HCT116 (cell line): ENCODE measurements around the gene EHD1. TPM values are rescaled to one million over a fixed set of nuclear protein-coding genes. Genes with fewer than 3 reads are reported as not detected.

ENCODE experiments used
- ATAC-seq: fragments of 200-7000 bp; cut with Tn5 transposase; 2 replicates; pipeline ENCODE4 v1.9.1; 2020; ENCODE audit warnings: mild to moderate bottlenecking, moderate library complexity
- BruUV-seq: library from RNA; stranded (reverse); fragments of 400-500 nt; replicated peaks from 2 replicates; lab custom pipeline; 2021; lab: Mats Ljungman, UMichigan
- CTCF ChIA-PET: fragments of 300-600 bp; sonication (Branson Sonifier 250); formaldehyde crosslinking; loops from one replicate; lab custom pipeline; 2021; ENCODE audit warnings: antibody characterized with exemption; lab: Charles Lee
- POLR2A ChIA-PET: fragments of 300-600, 350-600 bp; sonication (Branson Sonifier 250); formaldehyde crosslinking; loops from one replicate; lab custom pipeline; 2021; ENCODE audit warnings: antibody characterized with exemption; lab: Charles Lee
- RAD21 ChIA-PET, 2 experiments: fragments of 300-600 bp; sonication (Branson Sonifier 250); formaldehyde crosslinking; loops; one replicate each; lab custom pipeline; 2023; ENCODE audit warnings: low total read pairs in 2 of 2; ENCODE audit not compliant: uncharacterized antibody in 2 of 2, unreplicated experiment in 2 of 2, low non-redundant PET in 1 of 2; lab: Charles Lee
- DNase-seq: peaks from one replicate; pipeline ENCODE4 v3.0.0-alpha.2; 2010; ENCODE audit warnings: low read depth, low spot score
- H2AFZ ChIP-seq: fragments of 200-600 bp; shearing (Covaris generic), sonication (generic); 2 replicates; pipeline ENCODE4 v1.6.1; 2017; ENCODE audit warnings: low read depth, mixed run types, mixed read lengths, antibody characterized with exemption, low read length; ENCODE audit not compliant: poor library complexity, severe bottlenecking
- H3K27ac ChIP-seq: 2 replicates; pipeline ENCODE4 v1.5.1; 2012; ENCODE audit warnings: low read depth, low read length
- H3K27me3 ChIP-seq: fragments of 200-600 bp; sonication (generic); 2 replicates; pipeline ENCODE4 v1.6.1; 2016; ENCODE audit warnings: mixed run types, low read length, mixed read lengths; ENCODE audit not compliant: insufficient read depth
- H3K36me3 ChIP-seq, 2 experiments: fragments of 200-500 bp in 1 of 2; fragments of 200-600 bp in 1 of 2; sonication (Bioruptor generic) in 1 of 2; sonication (generic) in 1 of 2; 2 replicates each; pipeline versions ENCODE4 v1.5.1 to v1.6.1; 2014 to 2016; ENCODE audit warnings: low read length in 2 of 2, inconsistent platforms in 1 of 2, mixed read lengths in 1 of 2, mixed run types in 1 of 2; ENCODE audit not compliant: insufficient read depth in 2 of 2, control insufficient read depth in 1 of 2
- H3K4me1 ChIP-seq, 2 experiments: fragments of 200-600 bp in 1 of 2; sonication (generic) in 1 of 2; 2 replicates each; pipeline versions ENCODE4 v1.5.1 to v1.6.1; 2012 to 2017; ENCODE audit warnings: low read length in 2 of 2, inconsistent platforms in 1 of 2, mild to moderate bottlenecking in 1 of 2, mixed read lengths in 1 of 2, mixed run types in 1 of 2, moderate library complexity in 1 of 2; ENCODE audit not compliant: insufficient read depth in 2 of 2, control insufficient read depth in 1 of 2
- H3K4me2 ChIP-seq: fragments of 200-600 bp; sonication (generic); 2 replicates; pipeline ENCODE4 v1.6.1; 2017; ENCODE audit warnings: mixed run types, low read length, mixed read lengths
- H3K4me3 ChIP-seq, 2 experiments: fragments of 200-600 bp in 1 of 2; sonication (generic) in 1 of 2; replicated peaks in 1 of 2; 2 replicates each; pipeline ENCODE4 v1.5.1; 2011 to 2016; ENCODE audit warnings: low read length in 2 of 2, control low read depth in 1 of 2, low read depth in 1 of 2, mild to moderate bottlenecking in 1 of 2, mixed read lengths in 1 of 2, mixed run types in 1 of 2
- H3K79me2 ChIP-seq: fragments of 200-600 bp; sonication (generic); 2 replicates; pipeline ENCODE4 v1.6.1; 2017; ENCODE audit warnings: mild to moderate bottlenecking, mixed run types, low read length, moderate library complexity, mixed read lengths; ENCODE audit not compliant: insufficient read depth
- H3K9ac ChIP-seq: fragments of 200-600 bp; sonication (generic); 2 replicates; pipeline ENCODE4 v1.6.1; 2016; ENCODE audit warnings: low read length, mixed read lengths
- H3K9me2 ChIP-seq: fragments of 200-600 bp; sonication (generic), shearing (Covaris generic); 2 replicates; pipeline ENCODE4 v1.6.1; 2017; ENCODE audit warnings: mixed run types, mild to moderate bottlenecking, moderate library complexity; ENCODE audit not compliant: insufficient read depth
- H3K9me3 ChIP-seq, 2 experiments: fragments of 200-500 bp in 1 of 2; fragments of 200-600 bp in 1 of 2; sonication (Bioruptor generic) in 1 of 2; sonication (generic) in 1 of 2; 2 replicates each; pipeline ENCODE4 v1.6.1; 2014 to 2017; ENCODE audit warnings: low read length in 2 of 2, mixed read lengths in 2 of 2, inconsistent platforms in 1 of 2, low read depth in 1 of 2, mild to moderate bottlenecking in 1 of 2, mixed run types in 1 of 2, moderate library complexity in 1 of 2; ENCODE audit not compliant: control insufficient read depth in 1 of 2, insufficient read depth in 1 of 2
- H4K20me1 ChIP-seq: fragments of 200-600 bp; sonication (generic), shearing (Covaris generic); 2 replicates; pipeline ENCODE4 v1.6.1; 2017; ENCODE audit warnings: mixed run types, mild to moderate bottlenecking, moderate library complexity; ENCODE audit not compliant: insufficient read depth
- FOSL1 ChIP-seq: IDR thresholded peaks from 2 replicates; pipeline ENCODE4 v1.6.1; 2012; ENCODE audit warnings: low read depth
- JUND ChIP-seq: IDR thresholded peaks from 2 replicates; pipeline ENCODE4 v1.6.1; 2012
- POLR2A ChIP-seq: IDR thresholded peaks from 2 replicates; pipeline ENCODE4 v1.7.0; 2011; ENCODE audit warnings: borderline replicate concordance; ENCODE audit not compliant: insufficient read depth, insufficient read length; ENCODE audit errors: extremely low read depth
- POLR2AphosphoS5 ChIP-seq: IDR thresholded peaks from 2 replicates; pipeline ENCODE4 v1.6.1; 2011; ENCODE audit warnings: mild to moderate bottlenecking, low read depth, low read length, moderate library complexity
- RAD21 ChIP-seq: IDR thresholded peaks from 2 replicates; pipeline ENCODE4 v1.6.1; 2012; ENCODE audit warnings: low read depth, mild to moderate bottlenecking
- TCF7L2 ChIP-seq: IDR thresholded peaks from 2 replicates; pipeline ENCODE4 v1.7.0; 2011; ENCODE audit warnings: borderline replicate concordance, inconsistent platforms; ENCODE audit not compliant: insufficient read depth, insufficient read length; ENCODE audit errors: extremely low read depth
- intact Hi-C: fragments of 100-400 bp; cut with micrococcal nuclease; formaldehyde crosslinking; loops from 2 replicates; pipeline ENCODE4 v1.10.0; 2022
- total RNA-seq: library from RNA; stranded (reverse); gene quantifications from one replicate; pipeline ENCODE4 v1.2.1, GENCODE V29; 2021; ENCODE audit not compliant: unreplicated experiment
- TF ChIP-seq, protein P1 (sequence below): IDR thresholded peaks from 2 replicates; pipeline ENCODE4 v1.6.1; 2011; ENCODE audit warnings: mild to moderate bottlenecking, low read length, moderate library complexity; ENCODE audit not compliant: insufficient replicate concordance; ENCODE audit errors: extremely low read depth
- TF ChIP-seq, protein P2 (sequence below): IDR thresholded peaks from 2 replicates; pipeline ENCODE4 v1.6.1; 2012

The EHD1 gene
- total RNA-seq, 1 experiment from 2014 or later: 48.1 TPM

DNA sequence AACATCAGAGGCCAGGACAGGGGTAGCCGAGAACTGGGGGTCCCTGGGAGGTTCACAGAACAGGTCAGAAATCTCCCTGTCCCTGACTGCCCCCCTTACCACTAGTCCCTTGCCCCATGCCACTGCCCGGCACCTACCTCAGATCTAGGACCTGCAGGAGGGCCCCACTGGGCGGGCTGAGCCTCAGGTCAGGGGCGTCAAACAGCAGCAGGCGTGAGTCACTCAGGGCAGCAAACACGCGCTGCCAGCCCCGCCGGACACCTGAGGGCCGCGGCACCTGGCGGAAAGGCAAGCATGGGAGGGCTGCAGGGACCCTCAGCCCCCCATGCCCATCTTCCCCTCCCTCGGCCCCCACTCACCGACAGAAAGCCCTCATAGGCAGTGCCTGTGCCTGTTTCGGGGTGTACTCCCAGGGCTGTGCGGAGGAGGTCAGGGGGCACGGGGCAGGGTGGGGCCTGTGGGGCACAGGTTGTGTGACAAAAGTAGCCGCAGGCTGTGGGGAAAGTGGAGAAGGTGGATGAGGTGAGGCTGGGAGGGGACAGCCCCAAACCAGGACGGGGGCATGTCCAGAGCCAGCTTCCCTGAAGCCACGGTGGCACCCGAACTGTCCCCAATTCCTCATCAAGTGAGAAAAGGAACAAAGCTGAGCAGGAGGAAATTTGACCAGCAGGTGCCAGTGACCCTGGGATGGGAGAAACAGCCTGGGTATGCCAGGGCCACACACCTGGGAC, 45.8 kb downstream of the EHD1 start:
- Histone ChIP-seq H3K4me3 (no peak overlapping the region), H3K9me3 (no peaks in the 10 kb centered on the region), H3K79me2 (no peaks in the 10 kb centered on the region), H3K9ac (no peak overlapping the region), H3K36me3 (peaks cover 10 to 14% of the 10 kb centered on the region in 2 experiments; a peak in 2 of 4 replicates), H3K9me2 (no peaks in the 10 kb centered on the region), H3K27me3 (no peaks in the 10 kb centered on the region), H2AFZ (no peak overlapping the region), H4K20me1 (no peaks in the 10 kb centered on the region), H3K4me2 (no peak overlapping the region), H3K4me1 (peaks cover 12 to 16% of the 10 kb centered on the region in 2 experiments), H3K27ac (no peak overlapping the region)
- intact Hi-C loops: no loop called here
- no TSS peak for BruUV-seq
- TF ChIP-seq, protein P1, sequence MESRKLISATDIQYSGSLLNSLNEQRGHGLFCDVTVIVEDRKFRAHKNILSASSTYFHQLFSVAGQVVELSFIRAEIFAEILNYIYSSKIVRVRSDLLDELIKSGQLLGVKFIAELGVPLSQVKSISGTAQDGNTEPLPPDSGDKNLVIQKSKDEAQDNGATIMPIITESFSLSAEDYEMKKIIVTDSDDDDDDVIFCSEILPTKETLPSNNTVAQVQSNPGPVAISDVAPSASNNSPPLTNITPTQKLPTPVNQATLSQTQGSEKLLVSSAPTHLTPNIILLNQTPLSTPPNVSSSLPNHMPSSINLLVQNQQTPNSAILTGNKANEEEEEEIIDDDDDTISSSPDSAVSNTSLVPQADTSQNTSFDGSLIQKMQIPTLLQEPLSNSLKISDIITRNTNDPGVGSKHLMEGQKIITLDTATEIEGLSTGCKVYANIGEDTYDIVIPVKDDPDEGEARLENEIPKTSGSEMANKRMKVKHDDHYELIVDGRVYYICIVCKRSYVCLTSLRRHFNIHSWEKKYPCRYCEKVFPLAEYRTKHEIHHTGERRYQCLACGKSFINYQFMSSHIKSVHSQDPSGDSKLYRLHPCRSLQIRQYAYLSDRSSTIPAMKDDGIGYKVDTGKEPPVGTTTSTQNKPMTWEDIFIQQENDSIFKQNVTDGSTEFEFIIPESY: no peak
- no peak for TF ChIP-seq RAD21
- no peak for TF ChIP-seq FOSL1
- TF ChIP-seq, protein P2, sequence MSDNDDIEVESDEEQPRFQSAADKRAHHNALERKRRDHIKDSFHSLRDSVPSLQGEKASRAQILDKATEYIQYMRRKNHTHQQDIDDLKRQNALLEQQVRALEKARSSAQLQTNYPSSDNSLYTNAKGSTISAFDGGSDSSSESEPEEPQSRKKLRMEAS: no peak
- no peak for TF ChIP-seq POLR2A
- TF ChIP-seq POLR2AphosphoS5: no peak
- no peak for TF ChIP-seq JUND
- no peak for TF ChIP-seq TCF7L2
- ChIA-PET POLR2A (no interaction called here), CTCF (no interaction called here), RAD21 (no interaction called here)
- ATAC-seq (no peak), DNase-seq (no peak)
